Embryonic facial prominence (tissue), 1 donor: ENCODE results near the gene TBC1D10A.

Experiments
- DNase-seq: peaks from one replicate; pipeline ENCODE4 v3.0.0-alpha.2; 2016; ENCODE audit errors: extremely low spot score

Gene TBC1D10A

GRCh38 chr22:30321461-30321860 lies 5.3 kb downstream of the TBC1D10A start:
- no peak for DNase-seq

DNA sequence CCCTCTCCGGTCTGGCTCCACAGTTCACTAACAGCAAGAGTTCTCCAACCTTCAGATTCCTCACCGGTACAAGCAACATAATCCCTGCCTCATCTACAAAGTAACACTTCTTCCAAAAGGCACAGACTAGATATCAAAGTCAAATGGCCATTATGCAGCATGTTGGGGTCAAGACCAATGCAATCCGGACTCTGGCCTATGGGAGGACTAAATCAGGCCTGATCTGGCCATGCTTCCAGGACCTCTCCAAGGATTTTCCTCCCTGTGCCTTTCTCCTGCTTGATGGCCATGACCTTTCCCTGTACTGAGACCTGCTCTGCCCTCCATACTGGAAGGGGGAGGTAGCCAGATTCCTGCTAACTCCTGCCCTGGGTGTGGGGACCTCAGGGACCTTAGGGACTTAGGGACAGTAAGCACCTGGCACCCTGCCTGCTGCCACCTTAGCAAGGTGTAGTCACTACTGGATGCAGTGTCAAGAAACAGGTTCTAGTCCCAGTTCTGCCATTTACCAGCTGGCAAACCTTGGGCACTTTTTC lies 6.7 kb downstream of the TBC1D10A start:
- DNase-seq = no peak

DNA sequence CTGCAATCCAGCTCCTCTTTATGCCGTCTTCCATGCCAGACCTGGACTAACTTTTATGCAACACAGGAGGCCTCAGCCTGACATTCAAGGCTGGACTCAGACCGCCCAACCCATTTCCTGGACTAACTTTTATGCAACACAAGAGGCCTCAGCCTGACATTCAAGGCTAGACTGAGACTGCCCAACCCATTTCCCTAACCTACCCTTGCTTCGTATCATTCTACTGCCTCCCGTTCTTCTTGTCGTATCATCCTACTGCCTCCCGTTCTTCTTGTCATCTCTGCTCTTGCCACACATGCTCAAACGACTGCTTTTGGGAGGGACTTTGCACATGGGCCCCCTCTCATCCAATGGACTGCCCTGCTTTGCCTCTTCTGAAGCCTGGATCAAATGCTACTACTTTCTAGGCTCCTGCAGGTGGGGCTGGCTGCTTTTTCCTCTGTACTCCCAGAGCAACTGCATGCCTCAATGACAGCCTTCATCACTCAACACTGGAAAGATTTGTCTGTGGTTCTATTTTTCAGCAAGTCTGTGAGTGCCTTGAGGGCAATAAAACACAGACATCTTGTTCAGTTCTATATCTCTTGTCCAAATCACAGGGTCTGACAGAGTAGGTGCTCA lies 7.8 kb downstream of the TBC1D10A start:
- DNase-seq = no peak

- no peak for DNase-seq
Observed at GRCh38 chr22:30317778-30318177, 9.0 kb downstream of the TBC1D10A start.

DNA sequence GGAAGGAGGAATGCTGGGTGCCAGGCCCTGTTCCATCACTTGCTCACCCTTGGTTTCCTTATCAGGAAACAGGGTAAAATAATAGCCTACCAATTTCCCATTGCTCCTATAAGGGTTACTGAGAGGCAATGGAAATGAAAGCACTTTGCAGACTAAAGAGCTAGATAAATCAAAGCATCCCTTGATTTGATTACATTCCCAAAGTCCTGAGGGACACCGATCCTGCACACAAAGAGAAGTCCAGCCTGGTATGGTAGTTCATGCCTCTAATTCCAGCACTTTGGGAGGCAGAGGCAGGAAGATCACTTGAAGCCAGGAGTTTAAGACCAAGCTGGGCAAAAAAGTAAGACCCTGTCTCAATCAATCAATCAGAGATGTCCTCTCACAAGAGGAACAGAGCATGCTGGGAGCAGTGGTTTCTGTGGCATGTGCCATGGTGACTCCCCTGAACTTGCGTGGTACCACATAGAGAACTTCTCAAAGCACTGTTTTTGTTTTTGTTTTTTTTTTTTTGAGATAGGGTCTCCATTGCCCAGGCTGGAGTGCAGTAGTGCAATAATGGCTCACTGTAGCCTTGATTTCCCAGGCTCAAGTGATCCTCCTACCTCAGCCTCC lies 10.7 kb downstream of the TBC1D10A start:
- no peak for DNase-seq

DNA sequence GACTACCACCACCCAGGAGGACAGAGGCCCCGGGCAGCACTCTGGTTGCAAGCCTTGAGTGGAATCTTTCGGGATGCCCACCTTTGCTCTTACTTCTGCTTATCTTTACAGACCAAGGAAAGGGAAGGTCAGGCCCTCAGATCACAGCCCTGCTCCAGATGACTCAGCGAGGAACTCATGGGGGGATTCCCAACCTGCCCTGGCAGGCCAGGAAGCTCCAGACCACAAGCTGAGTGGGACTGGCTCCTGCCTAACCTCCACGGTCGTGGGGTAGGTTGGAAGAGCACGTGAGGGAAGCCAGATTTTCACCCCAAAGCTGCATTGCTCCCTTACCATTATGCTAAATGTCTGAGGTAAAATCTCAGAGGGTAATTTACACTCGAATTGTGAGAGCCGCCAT lies 11.8 kb downstream of the TBC1D10A start:
- no peak for DNase-seq

GRCh38 chr22:30313527-30314363 lies 13.0 kb downstream of the TBC1D10A start:
- DNase-seq = no peak

DNA sequence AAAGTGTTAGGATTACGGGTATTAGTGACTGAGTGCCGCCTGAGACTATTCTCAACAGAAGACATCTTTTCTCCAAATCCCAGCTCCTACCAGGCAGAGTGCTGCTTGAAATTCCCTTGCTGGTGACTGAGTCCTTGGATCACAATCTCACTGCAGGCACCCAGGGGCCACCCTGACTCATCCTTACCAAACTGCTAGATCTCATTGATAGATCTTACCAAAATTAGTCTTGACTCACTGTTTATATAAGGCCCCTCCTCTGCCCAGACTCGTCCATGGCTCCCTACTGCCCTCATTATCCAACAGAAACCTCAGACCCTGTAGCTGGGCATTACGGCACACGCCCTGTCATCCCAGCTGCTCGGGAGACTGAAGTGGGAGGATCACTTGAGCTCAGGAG lies 14.7 kb downstream of the TBC1D10A start:
- no peak for DNase-seq

- no peak for DNase-seq
Observed at GRCh38 chr22:30310881-30311771, 15.6 kb downstream of the TBC1D10A start.

DNA sequence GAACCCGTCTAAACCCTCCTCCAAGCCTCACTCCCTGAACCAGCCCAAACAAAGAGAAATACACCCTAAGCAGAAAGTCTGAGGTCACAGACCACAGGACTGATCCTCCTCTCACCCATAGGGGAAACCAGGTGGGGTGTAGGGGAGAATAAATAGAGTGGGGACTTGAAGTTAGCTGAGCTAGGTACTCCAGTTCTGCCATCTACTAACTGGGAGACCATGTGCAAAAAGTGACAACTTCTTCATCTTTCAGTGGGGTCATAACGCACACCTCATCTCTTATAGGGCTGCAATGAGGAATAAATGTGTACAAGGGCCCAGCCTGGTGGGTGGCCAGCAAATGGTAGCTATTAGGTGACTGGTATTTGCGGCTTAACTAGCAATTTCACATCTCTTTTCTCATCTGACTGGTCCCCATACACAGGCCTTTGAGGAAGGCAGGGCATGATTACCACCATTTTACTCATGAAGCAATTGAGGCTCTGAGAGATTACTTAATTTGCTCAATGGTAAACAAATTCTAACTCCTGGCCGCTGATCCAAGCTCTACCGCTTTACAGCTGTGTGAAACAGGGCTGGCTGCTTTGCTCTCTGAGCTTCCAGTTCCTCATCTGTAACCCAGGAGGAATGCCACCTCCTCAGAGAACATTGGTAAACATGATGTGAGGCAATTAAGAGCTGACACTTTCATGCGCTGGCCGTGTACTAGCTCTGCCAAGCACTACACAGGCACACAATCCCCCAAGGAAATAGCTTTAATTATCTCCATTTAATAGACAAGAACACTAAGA lies 16.6 kb downstream of the TBC1D10A start:
- no peak for DNase-seq

GRCh38 chr22:30308518-30309230 lies 18.1 kb downstream of the TBC1D10A start:
- no peak for DNase-seq

DNA sequence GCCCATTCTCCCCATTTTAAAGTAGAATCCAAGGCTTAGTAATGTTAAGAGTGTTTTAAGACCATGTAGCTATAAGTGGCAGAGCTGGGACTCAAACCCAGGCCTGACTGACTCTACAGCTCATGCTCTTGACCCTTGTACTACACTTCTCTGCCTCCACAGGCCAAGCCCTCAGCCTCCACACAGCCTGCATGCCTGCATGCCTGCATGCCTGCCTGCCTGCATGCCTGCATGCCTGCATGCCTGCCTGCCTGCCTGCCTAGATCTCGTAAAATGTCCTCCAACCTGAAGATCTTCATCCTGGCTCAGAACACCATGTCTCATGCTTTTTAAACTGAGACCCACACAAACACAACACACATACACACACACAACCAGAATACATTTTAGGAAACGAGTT lies 18.6 kb downstream of the TBC1D10A start:
- DNase-seq = no peak

DNA sequence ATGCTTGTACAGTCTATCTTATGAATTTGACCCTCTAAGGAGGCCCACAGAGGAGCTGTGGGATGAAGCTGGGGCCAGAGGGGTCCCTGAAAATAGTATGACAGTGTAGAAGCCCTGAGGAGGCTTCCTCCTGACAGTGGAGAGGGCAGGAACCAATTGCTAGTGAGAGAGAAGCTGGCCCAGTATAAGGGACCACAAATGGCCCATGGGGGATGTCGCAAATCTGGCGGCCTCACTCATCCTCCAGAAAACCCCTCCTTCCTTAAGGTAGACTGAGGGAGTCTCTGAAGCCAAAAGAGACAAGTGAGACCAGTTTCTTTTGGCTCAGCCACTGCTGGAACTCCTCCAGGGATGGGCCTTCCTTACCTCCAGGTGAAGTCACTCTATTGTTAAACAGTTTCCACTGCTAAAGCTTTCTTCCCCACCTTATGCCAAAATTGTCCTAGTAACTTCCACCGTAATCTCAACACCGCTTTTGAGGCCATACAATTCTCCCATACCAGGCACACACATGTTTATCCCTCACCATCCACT lies 19.6 kb downstream of the TBC1D10A start:
- no peak for DNase-seq

- DNase-seq = no peak
Observed at GRCh38 chr22:30306627-30307011, 20.1 kb downstream of the TBC1D10A start.

- no peak for DNase-seq
Observed at GRCh38 chr22:30305906-30306626, 20.7 kb downstream of the TBC1D10A start.

DNA sequence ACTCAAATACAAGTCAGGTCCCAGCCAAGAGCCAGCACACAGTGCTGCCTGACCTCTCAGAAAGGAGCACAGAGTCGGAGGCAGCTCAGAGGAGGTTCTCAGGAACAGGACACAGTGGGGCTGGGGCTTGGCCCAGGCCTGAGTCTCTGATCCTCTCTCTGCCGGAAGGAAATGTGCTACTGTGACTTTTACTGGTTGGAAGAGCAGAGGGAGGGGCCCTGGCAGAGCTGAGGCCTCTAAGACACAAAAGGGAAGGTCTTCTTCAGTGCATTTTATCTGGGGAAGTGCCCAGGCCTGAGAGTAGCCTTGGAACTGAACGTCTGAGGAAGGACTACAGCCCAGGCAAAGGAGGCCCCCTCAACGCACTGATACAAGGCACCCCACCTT lies 21.2 kb downstream of the TBC1D10A start:
- DNase-seq = no peak

GRCh38 chr22:30304495-30305244 lies 22.1 kb downstream of the TBC1D10A start:
- no peak for DNase-seq

DNA sequence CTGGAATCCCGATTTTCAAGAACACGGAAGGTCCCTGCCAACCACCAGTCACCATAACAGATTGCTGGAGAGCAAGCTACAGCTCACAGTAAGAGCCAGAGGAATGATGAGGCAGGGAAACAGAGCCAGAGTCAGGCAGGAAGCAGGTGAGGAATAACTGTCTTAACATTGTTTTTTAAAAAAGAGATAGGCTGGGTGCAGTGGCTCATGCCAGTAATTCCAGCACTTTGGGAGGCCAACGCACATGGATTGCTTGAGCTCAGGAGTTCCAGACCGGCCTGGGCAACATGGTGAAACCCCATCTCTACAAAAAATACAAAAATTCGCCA lies 24.0 kb downstream of the TBC1D10A start:
- no peak for DNase-seq
